GM04504 (cell line): ENCODE results near the gene ZNF862.
A peak's percentile ranks its signal among the peaks of the same experiment; 100 is the strongest.

Experiments
- DNase-seq: peaks from one replicate; pipeline ENCODE4 v3.0.0-alpha.2; 2012; ENCODE audit warnings: low read depth

ZNF862 gene

GRCh38 chr7:149838224-149838991, at the start of gene ZNF862:
Gene ZNF862 (plus strand): TSS chr7:149838375. CDS start chr7:149838612, 237 bp downstream.
- peak; percentile 92 for DNase-seq

DNA sequence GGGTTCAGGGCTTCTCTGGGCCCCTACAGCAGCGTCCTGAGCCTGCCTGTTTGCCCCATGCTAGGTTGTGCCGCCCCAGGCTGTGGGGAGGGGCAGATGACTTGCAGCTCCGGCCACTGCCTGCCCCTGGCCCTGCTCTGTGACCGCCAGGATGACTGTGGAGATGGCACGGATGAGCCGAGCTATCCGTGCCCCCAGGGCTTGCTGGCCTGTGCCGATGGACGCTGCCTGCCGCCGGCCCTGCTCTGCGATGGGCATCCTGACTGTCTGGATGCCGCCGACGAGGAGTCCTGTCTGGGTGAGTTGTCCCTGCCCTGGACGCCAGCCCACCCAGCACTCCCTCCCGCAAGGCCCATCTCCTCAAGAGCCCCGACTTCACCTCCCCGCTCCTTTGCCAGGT, 49.1 kb upstream of the ZNF862 start:
- DNase-seq: no peak

DNA sequence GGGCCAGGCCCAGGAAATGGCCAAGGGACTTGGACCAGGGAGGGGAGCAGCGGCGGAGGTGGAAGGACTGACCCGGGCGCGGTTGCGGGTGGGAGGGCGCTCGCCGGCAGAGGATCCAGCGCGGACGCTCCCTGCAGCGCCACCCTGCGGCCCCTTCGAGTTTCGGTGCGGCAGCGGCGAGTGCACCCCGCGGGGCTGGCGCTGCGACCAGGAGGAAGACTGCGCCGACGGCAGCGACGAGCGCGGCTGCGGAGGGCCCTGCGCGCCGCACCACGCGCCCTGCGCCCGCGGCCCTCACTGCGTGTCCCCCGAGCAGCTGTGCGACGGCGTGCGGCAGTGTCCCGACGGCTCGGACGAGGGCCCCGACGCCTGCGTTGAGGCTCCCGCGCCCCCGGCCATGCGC, 48.0 kb upstream of the ZNF862 start:
- DNase-seq: no peak

DNA sequence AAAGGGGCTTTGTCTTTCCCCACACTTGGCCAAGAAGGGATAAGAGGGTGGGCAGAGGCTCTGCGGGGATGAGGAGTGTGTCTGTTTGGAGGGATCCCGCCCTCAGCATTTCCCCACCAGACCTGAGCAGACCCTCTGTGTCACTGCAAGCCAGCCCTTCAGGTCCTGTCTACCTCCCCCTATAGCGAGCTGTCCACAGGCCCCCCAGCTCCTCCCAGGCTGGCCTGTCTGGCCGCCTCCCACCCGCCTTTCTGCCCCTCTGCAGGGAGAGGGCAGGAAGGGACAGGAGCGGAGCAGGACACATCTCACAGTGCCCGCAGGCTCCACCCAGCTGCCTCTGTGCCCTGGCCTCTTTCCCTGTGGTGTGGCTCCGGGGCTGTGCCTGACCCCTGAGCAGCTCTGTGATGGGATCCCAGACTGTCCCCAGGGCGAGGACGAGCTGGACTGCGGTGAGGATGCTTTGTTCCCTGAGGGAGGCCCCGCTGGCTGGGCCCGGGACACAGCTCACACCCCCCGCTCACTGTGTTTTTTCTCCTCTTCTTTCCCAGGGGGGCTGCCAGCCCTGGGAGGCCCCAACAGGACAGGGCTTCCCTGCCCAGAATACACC, 47.3 kb upstream of the ZNF862 start:
- DNase-seq: no peak

- DNase-seq: no peak
Measured at GRCh38 chr7:149791411-149792219, 46.6 kb upstream of the ZNF862 start.

DNA sequence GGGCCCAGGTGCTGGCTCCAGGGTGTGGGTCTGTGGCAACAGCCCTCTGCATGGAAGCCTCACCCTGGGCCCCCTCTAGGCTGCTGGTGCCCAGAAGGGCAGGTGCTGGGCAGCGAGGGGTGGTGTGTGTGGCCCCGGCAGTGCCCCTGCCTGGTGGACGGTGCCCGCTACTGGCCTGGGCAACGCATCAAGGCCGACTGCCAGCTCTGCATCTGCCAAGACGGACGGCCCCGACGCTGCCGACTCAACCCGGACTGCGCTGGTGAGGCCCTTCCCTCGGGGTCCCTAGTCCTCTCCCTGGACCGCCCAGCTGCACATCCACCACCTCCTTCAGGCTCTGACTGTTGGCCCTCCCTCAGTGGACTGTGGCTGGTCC, 46.0 kb upstream of the ZNF862 start:
- DNase-seq: no peak

GRCh38 chr7:149793261-149793660, 44.9 kb upstream of the ZNF862 start:
- DNase-seq: no peak

DNA sequence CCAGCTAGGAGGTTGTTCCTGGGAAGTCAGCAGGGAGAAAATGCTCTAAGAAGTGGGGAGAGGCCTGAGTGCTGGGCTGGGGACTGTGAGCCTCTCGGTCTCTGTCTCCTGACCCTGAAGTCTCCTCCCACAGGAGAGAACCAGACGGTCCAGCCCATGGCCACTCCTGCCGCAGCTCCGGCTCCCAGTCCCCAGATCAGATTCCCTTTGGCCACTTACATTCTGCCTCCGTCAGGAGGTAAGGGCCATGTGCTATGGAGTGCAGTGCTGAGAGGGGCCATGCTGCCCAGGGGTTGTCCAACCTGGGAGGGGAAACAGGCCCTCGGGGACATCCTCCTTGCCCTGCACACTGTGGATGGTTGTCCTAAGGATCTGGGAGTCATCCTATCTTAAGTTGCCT, 43.5 kb upstream of the ZNF862 start:
- no peak for DNase-seq

- DNase-seq: no peak
Measured at GRCh38 chr7:149795126-149795525, 43.0 kb upstream of the ZNF862 start.

- DNase-seq: no peak
Measured at GRCh38 chr7:149796287-149796860, 41.8 kb upstream of the ZNF862 start.

- DNase-seq: no peak
Measured at GRCh38 chr7:149797771-149798170, 40.4 kb upstream of the ZNF862 start.

DNA sequence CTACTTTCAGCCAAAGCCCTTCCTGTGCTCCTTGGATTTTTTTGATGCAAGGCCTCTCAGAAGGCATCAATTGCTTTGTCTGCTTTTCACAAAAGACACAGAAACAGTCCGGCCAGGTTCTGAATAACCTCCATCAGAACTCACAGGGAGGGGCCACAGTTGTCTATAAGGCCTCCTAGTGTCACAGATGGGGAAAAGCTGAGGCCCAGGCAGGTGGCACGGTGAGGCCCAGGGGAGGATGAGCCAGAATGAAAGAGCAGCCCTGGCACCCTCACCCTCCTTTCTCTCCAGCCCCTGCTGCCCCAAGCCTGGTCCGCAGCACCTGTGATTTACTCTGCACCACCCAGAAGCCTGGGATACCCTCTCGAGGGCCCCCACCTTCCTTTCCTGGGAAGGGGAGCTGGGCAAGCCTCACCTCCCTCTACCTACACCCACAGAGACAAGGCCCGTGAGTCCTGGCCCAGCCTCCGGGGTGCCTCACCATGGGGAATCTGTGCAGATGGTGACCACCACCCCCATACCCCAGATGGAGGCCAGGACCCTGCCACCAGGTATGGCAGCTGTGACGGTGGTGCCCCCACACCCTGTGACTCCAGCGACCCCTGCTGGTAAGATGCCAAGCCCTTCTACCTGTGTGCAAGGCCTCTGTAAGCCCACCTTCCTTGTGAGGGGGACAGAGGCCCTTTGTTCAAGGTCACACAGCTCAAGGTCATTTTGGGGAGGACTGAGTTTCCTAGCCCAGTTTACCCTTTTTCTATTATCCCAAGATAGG, 38.6 kb upstream of the ZNF862 start:
- DNase-seq: no peak

- DNase-seq: no peak
Measured at GRCh38 chr7:149800169-149800555, 38.0 kb upstream of the ZNF862 start.

- no peak for DNase-seq
Measured at GRCh38 chr7:149801002-149801566, 37.1 kb upstream of the ZNF862 start.

DNA sequence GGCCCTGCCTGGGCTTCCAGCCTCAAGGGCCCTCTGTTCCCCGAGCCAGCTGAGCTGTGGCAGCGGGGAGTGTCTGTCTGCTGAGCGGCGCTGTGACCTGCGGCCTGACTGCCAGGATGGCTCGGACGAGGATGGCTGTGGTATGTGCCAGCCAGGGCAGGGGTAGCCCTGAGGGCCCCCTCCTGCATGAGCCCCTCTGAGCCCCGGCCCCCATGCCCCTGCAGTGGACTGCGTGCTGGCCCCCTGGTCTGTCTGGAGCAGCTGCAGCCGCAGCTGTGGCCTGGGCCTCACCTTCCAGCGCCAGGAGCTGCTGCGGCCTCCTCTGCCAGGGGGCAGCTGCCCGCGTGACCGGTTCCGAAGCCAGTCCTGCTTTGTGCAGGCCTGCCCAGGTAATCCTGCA, 36.4 kb upstream of the ZNF862 start:
- no peak for DNase-seq

DNA sequence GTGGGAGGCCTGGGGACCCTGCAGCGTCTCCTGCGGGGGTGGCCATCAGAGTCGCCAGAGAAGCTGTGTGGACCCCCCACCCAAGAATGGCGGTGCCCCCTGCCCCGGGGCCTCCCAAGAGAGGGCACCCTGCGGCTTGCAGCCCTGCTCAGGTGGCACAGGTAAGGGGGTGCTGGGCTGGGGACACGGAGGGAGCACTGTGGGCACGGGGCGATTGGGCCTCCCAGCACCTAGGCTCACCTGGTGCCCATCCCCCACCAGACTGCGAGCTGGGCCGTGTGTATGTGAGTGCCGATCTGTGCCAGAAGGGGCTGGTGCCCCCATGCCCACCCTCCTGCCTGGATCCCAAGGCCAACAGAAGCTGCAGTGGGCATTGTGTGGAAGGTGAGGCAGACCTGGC, 35.2 kb upstream of the ZNF862 start:
- no peak for DNase-seq

- no peak for DNase-seq
Measured at GRCh38 chr7:149803551-149804074, 34.6 kb upstream of the ZNF862 start.

- DNase-seq: no peak
Measured at GRCh38 chr7:149804106-149804505, 34.1 kb upstream of the ZNF862 start.

GRCh38 chr7:149806726-149807125, 31.4 kb upstream of the ZNF862 start:
- DNase-seq: no peak

DNA sequence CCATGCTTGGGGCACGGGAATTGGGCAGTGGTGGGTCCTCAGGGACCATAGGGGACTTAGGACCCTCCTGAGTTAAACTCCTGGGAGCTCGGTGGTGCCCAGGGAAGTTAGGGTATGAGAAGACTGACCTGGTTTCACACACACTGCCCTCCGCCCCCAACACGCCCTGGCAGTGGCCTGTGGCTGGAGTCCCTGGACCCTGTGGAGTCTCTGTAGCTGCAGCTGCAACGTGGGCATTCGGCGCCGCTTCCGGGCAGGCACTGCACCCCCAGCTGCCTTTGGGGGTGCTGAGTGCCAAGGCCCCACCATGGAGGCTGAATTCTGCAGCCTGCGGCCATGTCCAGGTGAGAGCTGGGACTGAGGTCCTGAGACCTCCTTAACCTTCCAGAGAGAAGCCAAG, 29.9 kb upstream of the ZNF862 start:
- no peak for DNase-seq

DNA sequence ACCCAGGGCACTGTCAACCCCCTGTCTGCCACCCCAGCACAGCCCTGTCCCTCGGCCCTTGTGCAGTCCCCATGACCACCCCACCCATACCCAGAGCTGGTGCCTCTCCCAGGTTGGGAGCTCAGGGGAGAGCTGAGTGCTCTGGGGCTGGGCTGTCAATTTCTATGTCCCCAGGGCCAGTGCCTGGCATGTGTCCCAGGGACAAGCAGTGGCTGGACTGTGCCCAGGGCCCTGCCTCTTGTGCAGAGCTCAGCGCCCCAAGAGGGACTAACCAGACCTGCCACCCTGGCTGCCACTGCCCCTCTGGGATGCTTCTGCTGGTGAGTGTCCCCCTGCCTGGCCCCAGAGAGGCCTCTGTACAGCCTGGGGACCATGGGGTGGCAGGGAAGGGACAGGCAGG, 29.0 kb upstream of the ZNF862 start:
- DNase-seq: no peak
